WTC11 (cell line): ENCODE data around the gene NTN3. TPM values are rescaled to one million over a fixed set of nuclear protein-coding genes. Genes with fewer than 3 reads are reported as not detected.

Experiments used
- ATAC-seq: fragments of 200-7000 bp; cut with Tn5 transposase; 2 replicates; pipeline ENCODE4 v1.10.0; 2021; ENCODE audit warnings: mild to moderate bottlenecking, moderate library complexity
- CTCF ChIA-PET: fragments of 300-600 bp; sonication (Branson Sonifier 250); formaldehyde crosslinking; loops from one replicate; lab custom pipeline; 2021; ENCODE audit warnings: antibody characterized with exemption; lab: Charles Lee
- POLR2A ChIA-PET: fragments of 350-600 bp; sonication (Branson Sonifier 250); formaldehyde crosslinking; loops from one replicate; lab custom pipeline; 2021; ENCODE audit warnings: antibody characterized with exemption; lab: Charles Lee
- DNase-seq: peaks from one replicate; pipeline ENCODE4 v3.0.0; 2021; ENCODE audit warnings: low spot score
- H3K27ac Mint-ChIP-seq: 2 replicates; pipeline ENCODE4 v1.8.0; 2021; ENCODE audit warnings: mixed read lengths
- H3K27me3 Mint-ChIP-seq: 2 replicates; pipeline ENCODE4 v1.8.0; 2021; ENCODE audit warnings: low read depth, mild to moderate bottlenecking, moderate library complexity, mixed read lengths
- H3K36me3 Mint-ChIP-seq: 2 replicates; pipeline ENCODE4 v1.8.0; 2021; ENCODE audit warnings: mixed read lengths
- H3K4me1 Mint-ChIP-seq: 2 replicates; pipeline ENCODE4 v1.8.0; 2022; ENCODE audit warnings: mixed read lengths
- H3K4me3 Mint-ChIP-seq: 2 replicates; pipeline ENCODE4 v1.8.0; 2021; ENCODE audit warnings: mild to moderate bottlenecking, moderate library complexity, mixed read lengths
- H3K9me3 Mint-ChIP-seq: 2 replicates; pipeline ENCODE4 v1.8.0; 2021; ENCODE audit warnings: mixed read lengths
- ATF2 ChIP-seq: sonication (generic); formaldehyde crosslinking; IDR thresholded peaks from 2 replicates; pipeline ENCODE4 v1.8.1; 2022; ENCODE audit warnings: low read depth, missing genetic modification reagents, borderline replicate concordance
- FOXP1 ChIP-seq: sonication (generic); formaldehyde crosslinking; IDR thresholded peaks from 2 replicates; pipeline ENCODE4 v1.8.0; 2022; ENCODE audit warnings: missing genetic modification reagents, mild to moderate bottlenecking, moderate library complexity, borderline replicate concordance
- IRF1 ChIP-seq: sonication (generic); formaldehyde crosslinking; IDR thresholded peaks from 2 replicates; pipeline ENCODE4 v1.8.0; 2023; ENCODE audit warnings: missing genetic modification reagents
- MAX ChIP-seq: sonication (generic); formaldehyde crosslinking; IDR thresholded peaks from 2 replicates; pipeline ENCODE4 v1.8.0; 2022; ENCODE audit warnings: mild to moderate bottlenecking, missing genetic modification reagents
- MLX ChIP-seq: sonication (generic); formaldehyde crosslinking; IDR thresholded peaks from 2 replicates; pipeline ENCODE4 v1.8.1; 2023; ENCODE audit warnings: mild to moderate bottlenecking, missing genetic modification reagents, moderate library complexity
- SMAD4 ChIP-seq: sonication (generic); formaldehyde crosslinking; IDR thresholded peaks from 2 replicates; pipeline ENCODE4 v1.8.0; 2022; ENCODE audit warnings: mild to moderate bottlenecking, missing genetic modification reagents
- ZMAT4 ChIP-seq: fragments of 250-450 bp; sonication (Bioruptor Pico); IDR thresholded peaks from 2 replicates; pipeline ENCODE4 v1.9.0; 2021; ENCODE audit warnings: mild to moderate bottlenecking
- ZNF219 ChIP-seq: sonication (generic); formaldehyde crosslinking; IDR thresholded peaks from 2 replicates; pipeline ENCODE4 v1.8.0; 2023; ENCODE audit warnings: missing genetic modification reagents, mild to moderate bottlenecking, borderline replicate concordance
- ZNF512 ChIP-seq: sonication (generic); formaldehyde crosslinking; IDR thresholded peaks from 2 replicates; pipeline ENCODE4 v1.8.1; 2022; ENCODE audit warnings: missing genetic modification reagents, borderline replicate concordance
- ZSCAN18 ChIP-seq: fragments of 250-450 bp; sonication (Bioruptor Pico); IDR thresholded peaks from 2 replicates; pipeline ENCODE4 v2.1.2; 2022; ENCODE audit warnings: mild to moderate bottlenecking, moderate library complexity
- total RNA-seq: library from RNA; stranded (reverse); gene quantifications from 3 replicates; pipeline ENCODE4 v1.2.3, GENCODE V29; 2021

NTN3 gene
- total RNA-seq, 1 experiment from 2014 or later = 0.92 TPM

- TF ChIP-seq MLX (CRISPR knock-in tag) = no peak
These were observed 773 bp downstream of the NTN3 start (continued) for GRCh38 chr16:2471653-2472487.

GRCh38 chr16:2472488-2472864 is 1.4 kb downstream of the NTN3 start:
- CTCF ChIA-PET = interaction anchor here (1.5 to 5.9 kb wide), 3 partner anchors 29 to 41 kb away, joined by 4 to 57 read pairs (median 53); partner anchors contain the start of gene ATP6V0C
- TF ChIP-seq ATF2 (CRISPR knock-in tag) = no peak
- TF ChIP-seq ZNF219 (CRISPR knock-in tag) = no peak
- 0 out of 2 replicates have a peak, but pooled peaks have one; percentile 7 for TF ChIP-seq FOXP1 (CRISPR knock-in tag)
- POLR2A ChIA-PET = interaction anchor here (0.6 kb wide), 1 partner anchor 12 kb away, joined by 3 read pairs; the partner anchor contains the start of gene TEDC2
- Mint-ChIP-seq H3K27ac (no peak overlapping the region), H3K36me3 (no peaks in the 10 kb centered on the region), H3K9me3 (no peaks in the 10 kb centered on the region), H3K4me1 (peaks cover 20% of the 10 kb centered on the region), H3K27me3 (peaks cover 41% of the 10 kb centered on the region), H3K4me3 (peak overlapping the region; percentile 62)
- DNase-seq (no peak), ATAC-seq (no peak)

- peaks cover 45% of the 10 kb centered on the region for H3K27me3 Mint-ChIP-seq
- CTCF ChIA-PET = interaction anchor here (0.7 to 4.0 kb wide), 3 partner anchors 10 to 41 kb away, joined by 3 to 57 read pairs (median 4); partner anchors contain the start of gene ATP6V0C
- POLR2A ChIA-PET = no interaction called here
These were observed 1.9 kb downstream of the NTN3 start for GRCh38 chr16:2472885-2473445.

More at GRCh38 chr16:2472885-2473445, 1.9 kb downstream of the NTN3 start:
- no peak for TF ChIP-seq SMAD4
- TF ChIP-seq ZNF219 (CRISPR knock-in tag) = 0 out of 2 replicates have a peak, but pooled peaks have one; percentile 26
- TF ChIP-seq ZSCAN18 = no peak
- TF ChIP-seq IRF1 (CRISPR knock-in tag) = no peak
- no peak for TF ChIP-seq ZMAT4 (CRISPR knock-in tag)
- no peak for TF ChIP-seq ZNF512 (CRISPR knock-in tag)
- TF ChIP-seq MAX (CRISPR knock-in tag) = 0 out of 2 replicates have a peak, but pooled peaks have one; percentile 19
- no peak for TF ChIP-seq ATF2 (CRISPR knock-in tag)
- no peaks in the 10 kb centered on the region for H3K9me3 Mint-ChIP-seq
- H3K4me1 Mint-ChIP-seq = peaks cover 20% of the 10 kb centered on the region
- ATAC-seq (no peak), DNase-seq (no peak)
- no peaks in the 10 kb centered on the region for H3K36me3 Mint-ChIP-seq
- H3K27ac Mint-ChIP-seq = no peak overlapping the region
- peak overlapping the region; percentile 62 for H3K4me3 Mint-ChIP-seq
